GM23248 (cell line): ENCODE data around the gene SH3TC1.

ENCODE experiments used
- EZH2 ChIP-seq: fragments of 200-600 bp; sonication (generic); IDR thresholded peaks from 2 replicates; pipeline ENCODE4 v1.6.1; 2018; ENCODE audit warnings: antibody characterized with exemption, mild to moderate bottlenecking; ENCODE audit not compliant: insufficient read depth, poor library complexity, severe bottlenecking
- EZH2phosphoT487 ChIP-seq: fragments of 200-600 bp; sonication (generic); IDR thresholded peaks from 2 replicates; pipeline ENCODE4 v1.6.1; 2018; ENCODE audit warnings: antibody characterized with exemption, moderate library complexity, mild to moderate bottlenecking, low read depth; ENCODE audit not compliant: insufficient read depth

DNA sequence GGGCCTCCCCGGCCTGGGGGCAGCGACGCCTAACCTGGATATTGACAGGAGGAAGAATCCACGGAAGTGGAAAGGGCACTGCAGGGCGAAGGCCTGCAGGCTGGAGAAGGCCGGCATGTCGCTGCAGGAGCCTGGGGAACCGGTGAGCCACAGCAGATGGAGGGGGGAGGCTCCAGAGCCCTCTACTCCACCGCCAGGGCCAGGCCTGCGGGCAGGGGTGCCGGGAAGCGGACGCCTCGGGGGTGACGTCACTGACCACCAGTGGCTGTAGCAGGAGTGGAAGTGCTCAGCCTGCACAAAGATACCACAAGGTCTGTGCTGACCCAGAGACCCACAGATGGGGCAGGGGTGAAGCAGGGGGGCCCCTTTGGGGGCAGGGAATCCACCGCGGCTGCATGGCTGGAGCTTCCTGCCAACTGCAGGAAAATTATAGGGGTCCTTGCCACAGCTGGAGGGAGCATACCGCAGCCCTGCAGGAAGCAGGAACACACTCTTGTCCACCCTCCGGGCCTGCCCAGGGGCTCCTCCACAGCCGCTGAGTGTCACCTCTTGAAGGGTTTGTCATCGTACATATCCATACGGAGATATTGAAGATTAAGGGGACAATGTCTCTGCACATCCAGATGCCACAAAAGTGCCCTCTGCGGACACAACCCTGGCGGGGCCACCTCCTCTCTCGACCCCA is 62.9 kb downstream of the SH3TC1 start:
- TF ChIP-seq EZH2phosphoT487: no peak
- no peak for TF ChIP-seq EZH2
